ENCODE data around the gene PFDN1. TPM values are rescaled to one million over a fixed set of nuclear protein-coding genes. Genes with fewer than 3 reads are reported as not detected.

Gene PFDN1
- polyA plus RNA-seq, 1 donor (not counting 4 experiments of a cell fraction or from before 2014, with no cell fraction given) = 79.0 TPM

DNA sequence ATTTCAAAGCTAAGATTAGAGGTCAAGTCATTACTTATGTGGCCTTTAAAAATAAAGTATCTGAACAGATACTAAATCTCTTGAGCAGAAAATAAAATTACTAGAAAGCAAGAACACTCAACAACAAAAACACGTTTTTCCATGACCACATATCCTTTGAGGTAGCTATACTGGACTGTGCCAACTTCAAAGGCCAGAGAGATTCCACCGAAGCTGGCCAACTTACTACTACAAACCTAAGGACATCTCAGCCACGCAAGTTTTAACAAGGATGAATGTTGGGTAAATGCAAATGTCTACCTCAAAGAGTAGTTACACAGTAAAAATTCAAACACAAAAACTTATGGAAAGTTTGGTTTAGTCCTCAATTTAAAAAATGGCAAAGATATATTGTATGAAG, 18.9 kb downstream of the PFDN1 start:
- no peaks in the 10 kb centered on the region for H3K36me3 ChIP-seq (ENCODE audit: control insufficient read depth in 2 of 2, extremely low read depth in 1 of 2, insufficient read depth in 2 of 2, low read length in 2 of 2)
- H3K27ac ChIP-seq (ENCODE audit: control insufficient read depth, insufficient read depth, low read length) = no peak overlapping the region
- no peak overlapping the region for H3K9ac ChIP-seq (ENCODE audit: control insufficient read depth, extremely low read depth, insufficient read depth, low read length)
- H3K4me3 ChIP-seq (ENCODE audit: control insufficient read depth in 2 of 3, extremely low read depth in 1 of 3, insufficient read depth in 2 of 3, low read depth in 1 of 3, low read length in 3 of 3) = no peak overlapping the region
- H3K79me2 ChIP-seq (ENCODE audit: control insufficient read depth, insufficient read depth, low read length) = peaks cover 46% of the 10 kb centered on the region
- no peaks in the 10 kb centered on the region for H3K27me3 ChIP-seq (ENCODE audit: control insufficient read depth, extremely low read depth, insufficient read depth, low read length)
- TF ChIP-seq EZH2 (IDR thresholded peaks at IDR 0.05; ENCODE audit: low read length) = no peak
- TF ChIP-seq, protein P1, sequence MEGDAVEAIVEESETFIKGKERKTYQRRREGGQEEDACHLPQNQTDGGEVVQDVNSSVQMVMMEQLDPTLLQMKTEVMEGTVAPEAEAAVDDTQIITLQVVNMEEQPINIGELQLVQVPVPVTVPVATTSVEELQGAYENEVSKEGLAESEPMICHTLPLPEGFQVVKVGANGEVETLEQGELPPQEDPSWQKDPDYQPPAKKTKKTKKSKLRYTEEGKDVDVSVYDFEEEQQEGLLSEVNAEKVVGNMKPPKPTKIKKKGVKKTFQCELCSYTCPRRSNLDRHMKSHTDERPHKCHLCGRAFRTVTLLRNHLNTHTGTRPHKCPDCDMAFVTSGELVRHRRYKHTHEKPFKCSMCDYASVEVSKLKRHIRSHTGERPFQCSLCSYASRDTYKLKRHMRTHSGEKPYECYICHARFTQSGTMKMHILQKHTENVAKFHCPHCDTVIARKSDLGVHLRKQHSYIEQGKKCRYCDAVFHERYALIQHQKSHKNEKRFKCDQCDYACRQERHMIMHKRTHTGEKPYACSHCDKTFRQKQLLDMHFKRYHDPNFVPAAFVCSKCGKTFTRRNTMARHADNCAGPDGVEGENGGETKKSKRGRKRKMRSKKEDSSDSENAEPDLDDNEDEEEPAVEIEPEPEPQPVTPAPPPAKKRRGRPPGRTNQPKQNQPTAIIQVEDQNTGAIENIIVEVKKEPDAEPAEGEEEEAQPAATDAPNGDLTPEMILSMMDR (optimal IDR thresholded peaks at IDR 0.05 in 1 of 3, IDR thresholded peaks at IDR 0.05 in 1 of 3, conservative IDR thresholded peaks at IDR 0.05 in 1 of 3; ENCODE audit: extremely low read depth in 1 of 3, insufficient read depth in 2 of 3, low read length in 3 of 3) = no peak
- H2AFZ ChIP-seq (ENCODE audit: control insufficient read depth, low read length) = no peak overlapping the region
- no peak for FAIRE-seq
- no peaks in the 10 kb centered on the region for H3K4me1 ChIP-seq (ENCODE audit: control insufficient read depth, extremely low read depth, insufficient read depth, low read length)
- H3K9me1 ChIP-seq (ENCODE audit: control insufficient read depth, extremely low read depth, insufficient read depth, low read length) = no peaks in the 10 kb centered on the region
- dilution Hi-C loops (cut with MboI; ENCODE audit: extremely low pct_ligation_motif_present, low sequenced_read_pairs) = no loop called here
- no peak overlapping the region for H3K4me2 ChIP-seq (ENCODE audit: control insufficient read depth, extremely low read depth, insufficient read depth, low read depth, low read length)
- DNase-seq (ENCODE audit: low read depth, low spot score) = no peak
- H3K9me3 ChIP-seq (ENCODE audit: control insufficient read depth, low read depth, low read length) = no peaks in the 10 kb centered on the region
- no peaks in the 10 kb centered on the region for H4K20me1 ChIP-seq (ENCODE audit: control insufficient read depth, extremely low read depth, insufficient read depth, low read length)

DNA sequence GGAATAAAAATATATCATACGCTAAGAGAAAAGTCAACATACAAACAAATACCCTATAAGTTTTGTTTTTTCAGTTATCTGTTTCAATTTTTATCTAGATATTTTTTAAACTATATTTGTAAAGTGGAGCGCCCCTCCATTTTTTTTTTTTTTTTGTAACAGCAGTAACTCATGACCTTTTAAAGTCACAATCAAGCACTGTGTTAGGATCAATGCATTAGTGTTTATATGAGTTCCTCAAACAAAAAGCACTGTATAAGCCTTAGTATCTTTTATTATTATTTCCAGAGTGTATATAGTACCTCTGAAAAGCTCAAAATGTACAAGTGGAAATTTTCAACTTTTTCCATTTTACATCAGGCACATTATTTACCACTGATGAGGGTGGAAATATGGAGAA, 20.6 kb downstream of the PFDN1 start:
- Histone ChIP-seq H3K4me1 (ENCODE audit: control insufficient read depth, extremely low read depth, insufficient read depth, low read length) (no peaks in the 10 kb centered on the region), H3K27ac (ENCODE audit: control insufficient read depth, insufficient read depth, low read length) (no peak overlapping the region), H3K9me1 (ENCODE audit: control insufficient read depth, extremely low read depth, insufficient read depth, low read length) (no peaks in the 10 kb centered on the region), H3K4me3 (ENCODE audit: control insufficient read depth in 2 of 3, extremely low read depth in 1 of 3, insufficient read depth in 2 of 3, low read depth in 1 of 3, low read length in 3 of 3) (no peak overlapping the region), H3K79me2 (ENCODE audit: control insufficient read depth, insufficient read depth, low read length) (peaks cover 30% of the 10 kb centered on the region), H4K20me1 (ENCODE audit: control insufficient read depth, extremely low read depth, insufficient read depth, low read length) (no peaks in the 10 kb centered on the region), H3K36me3 (ENCODE audit: control insufficient read depth in 2 of 2, extremely low read depth in 1 of 2, insufficient read depth in 2 of 2, low read length in 2 of 2) (no peaks in the 10 kb centered on the region), H3K4me2 (ENCODE audit: control insufficient read depth, extremely low read depth, insufficient read depth, low read depth, low read length) (no peak overlapping the region), H3K27me3 (ENCODE audit: control insufficient read depth, extremely low read depth, insufficient read depth, low read length) (no peaks in the 10 kb centered on the region), H2AFZ (ENCODE audit: control insufficient read depth, low read length) (no peak overlapping the region), H3K9me3 (ENCODE audit: control insufficient read depth, low read depth, low read length) (no peaks in the 10 kb centered on the region), H3K9ac (ENCODE audit: control insufficient read depth, extremely low read depth, insufficient read depth, low read length) (no peak overlapping the region)
- TF ChIP-seq EZH2 (IDR thresholded peaks at IDR 0.05; ENCODE audit: low read length) = no peak
- TF ChIP-seq, protein P1 (optimal IDR thresholded peaks at IDR 0.05 in 1 of 3, IDR thresholded peaks at IDR 0.05 in 1 of 3, conservative IDR thresholded peaks at IDR 0.05 in 1 of 3; ENCODE audit: extremely low read depth in 1 of 3, insufficient read depth in 2 of 3, low read length in 3 of 3) = no peak
- dilution Hi-C loops (cut with MboI; ENCODE audit: extremely low pct_ligation_motif_present, low sequenced_read_pairs) = no loop called here
- no peak for FAIRE-seq
- no peak for DNase-seq (ENCODE audit: low read depth, low spot score)

Measured in keratinocyte (primary cell).